ENCODE measurements around the gene ATP11A. TPM values are rescaled to one million over a fixed set of nuclear protein-coding genes. Genes with fewer than 3 reads are reported as not detected.

The ATP11A gene
- total RNA-seq, 2 experiments from 2014 or later: 28.8 to 30.2 TPM

DNA sequence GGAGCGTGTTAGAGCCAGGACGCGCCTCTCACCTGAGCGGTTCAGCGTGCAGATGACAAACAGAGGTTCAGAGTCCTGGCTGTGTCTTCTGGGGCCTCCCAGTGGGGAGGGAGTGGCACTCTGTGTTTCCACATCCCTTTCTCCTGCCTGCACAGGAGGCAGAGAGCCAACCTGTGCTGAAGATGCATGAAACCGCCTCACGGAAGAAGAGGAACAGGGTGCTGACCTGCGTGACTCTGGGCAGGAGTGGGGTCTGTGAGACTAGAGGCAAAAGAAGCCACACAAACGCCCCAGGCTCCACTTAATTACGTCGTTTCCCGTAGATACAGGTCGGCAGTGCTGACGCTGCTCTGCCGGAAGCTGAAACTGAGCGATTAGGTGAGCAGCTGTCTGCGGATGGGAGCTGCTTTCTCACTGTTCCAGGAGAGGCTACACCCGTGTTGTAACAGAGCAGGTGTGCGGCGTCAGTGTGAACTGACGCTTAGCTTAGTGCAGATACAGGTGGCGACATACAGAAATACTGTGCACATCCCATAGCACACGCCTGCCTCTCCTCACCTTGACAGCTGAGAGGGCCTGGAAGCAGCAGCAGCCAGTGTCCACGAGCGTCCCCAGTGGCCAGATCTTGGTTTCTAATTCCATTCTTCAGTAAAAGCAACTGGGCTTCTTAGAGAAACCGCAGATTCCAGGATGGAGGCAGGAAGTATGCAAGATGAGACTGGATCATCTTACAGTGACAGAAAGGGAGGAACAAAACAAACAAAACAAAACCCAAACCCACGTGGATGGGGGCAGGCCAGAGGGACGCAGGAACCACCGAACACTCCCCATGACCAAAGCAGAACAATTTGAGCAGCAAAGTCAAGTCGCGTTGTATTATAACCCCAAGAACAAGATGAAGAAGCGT, 241.4 kb downstream of the ATP11A start:
- peaks cover 3% of the 10 kb centered on the region for H3K4me1 Mint-ChIP-seq (ENCODE audit: low read depth)
- CTCF ChIA-PET: interaction anchor here (1.6 kb wide), 1 partner anchor 12 kb away, joined by 7 read pairs; no protein-coding TSS in a partner anchor
- H3K4me3 Mint-ChIP-seq: no peak overlapping the region
- no peak for DNase-seq
- H3K27ac Mint-ChIP-seq: no peak overlapping the region
- no peaks in the 10 kb centered on the region for H3K36me3 Mint-ChIP-seq (ENCODE audit: low read depth)
- TF ChIP-seq CTCF (IDR thresholded peaks at IDR 0.05): no peak
- H3K27me3 Mint-ChIP-seq: peaks cover 34% of the 10 kb centered on the region
- no peak for ATAC-seq
- POLR2A ChIA-PET: no interaction called here
- intact Hi-C loops (cut with micrococcal nuclease): no loop called here
- H3K9me3 Mint-ChIP-seq: no peaks in the 10 kb centered on the region

GRCh38 chr13:112932971-112933370, 243.1 kb downstream of the ATP11A start:
- ChIA-PET CTCF (interaction anchor here (1.6 kb wide), 1 partner anchor 10 kb away, joined by 7 read pairs; no protein-coding TSS in a partner anchor), POLR2A (no interaction called here)
- Mint-ChIP-seq H3K4me3 (no peak overlapping the region), H3K9me3 (no peaks in the 10 kb centered on the region), H3K27ac (no peak overlapping the region), H3K36me3 (ENCODE audit: low read depth) (no peaks in the 10 kb centered on the region), H3K27me3 (peaks cover 30% of the 10 kb centered on the region), H3K4me1 (ENCODE audit: low read depth) (peaks cover 3% of the 10 kb centered on the region)
- no peak for ATAC-seq
- DNase-seq: no peak
- intact Hi-C loops (cut with micrococcal nuclease): no loop called here
- no peak for TF ChIP-seq CTCF (IDR thresholded peaks at IDR 0.05)

DNA sequence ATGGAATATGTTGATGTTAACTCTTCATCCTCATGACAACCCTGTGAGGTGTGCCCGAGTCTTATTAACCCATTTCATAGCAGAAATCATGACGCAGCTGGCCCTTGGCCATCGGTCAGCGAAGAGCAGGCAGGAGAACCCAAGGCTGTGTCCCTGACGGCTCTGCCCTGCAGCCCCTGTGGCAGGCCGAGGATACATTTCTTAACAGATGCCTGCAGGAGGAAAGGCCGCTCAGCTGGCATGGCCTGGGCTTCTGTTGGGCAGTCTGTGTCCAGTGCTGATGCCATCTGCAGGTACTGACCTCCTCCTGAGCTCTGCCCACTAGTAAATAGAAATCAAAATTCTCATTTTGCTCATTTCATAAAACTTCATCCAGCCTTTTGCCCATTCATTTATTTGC, 243.8 kb downstream of the ATP11A start:
- no peak for ATAC-seq
- Mint-ChIP-seq H3K4me3 (no peak overlapping the region), H3K36me3 (ENCODE audit: low read depth) (no peaks in the 10 kb centered on the region), H3K27me3 (peaks cover 24% of the 10 kb centered on the region), H3K27ac (no peak overlapping the region), H3K4me1 (ENCODE audit: low read depth) (peaks cover 3% of the 10 kb centered on the region), H3K9me3 (no peaks in the 10 kb centered on the region)
- TF ChIP-seq CTCF (IDR thresholded peaks at IDR 0.05): no peak
- DNase-seq: no peak
- POLR2A ChIA-PET: no interaction called here
- intact Hi-C loops (cut with micrococcal nuclease): no loop called here
- CTCF ChIA-PET: no interaction called here

- Mint-ChIP-seq H3K36me3 (ENCODE audit: low read depth) (no peaks in the 10 kb centered on the region), H3K4me1 (ENCODE audit: low read depth) (peaks cover 3% of the 10 kb centered on the region), H3K27ac (no peak overlapping the region), H3K4me3 (no peak overlapping the region), H3K9me3 (no peaks in the 10 kb centered on the region), H3K27me3 (peaks cover 21% of the 10 kb centered on the region)
- no peak for TF ChIP-seq CTCF (IDR thresholded peaks at IDR 0.05)
- ATAC-seq (no peak), DNase-seq (no peak)
- POLR2A ChIA-PET: no interaction called here
- CTCF ChIA-PET: no interaction called here
- intact Hi-C loops (cut with micrococcal nuclease): no loop called here
Measured at GRCh38 chr13:112934078-112934477, 244.2 kb downstream of the ATP11A start.

Other genes with a start within 250 kb of the ATP11A start
- gene TUBGCP3, start 101.9 kb upstream of the ATP11A start, total RNA-seq: 10 to 100 TPM; 51.6 to 57.1 TPM